Endothelial cell of umbilical vein (primary cell): Measurements from ENCODE around the gene PLEKHA6. TPM values are rescaled to one million over a fixed set of nuclear protein-coding genes. Genes with fewer than 3 reads are reported as not detected.

Experiments used
- BruUV-seq: library from RNA; stranded (reverse); fragments of 400-500 nt; replicated peaks from 2 replicates; lab custom pipeline; 2021; lab: Mats Ljungman, UMichigan
- CTCF ChIA-PET: fragments of 300-600, 350-600 bp; sonication (Branson Sonifier 250); formaldehyde crosslinking; loops from one replicate; lab custom pipeline; 2021; ENCODE audit warnings: antibody characterized with exemption, inconsistent platforms; lab: Charles Lee
- POLR2A ChIA-PET: fragments of 300-600, 350-600 bp; sonication (Branson Sonifier 250); formaldehyde crosslinking; loops from one replicate; lab custom pipeline; 2021; ENCODE audit warnings: antibody characterized with exemption, inconsistent platforms; lab: Charles Lee
- DNase-seq: peaks from one replicate; pipeline ENCODE4 v3.0.0-alpha.2; 2011; ENCODE audit warnings: low read depth, low spot score
- FAIRE-seq: peaks from 2 replicates; lab custom pipeline; 2011; peaks lifted over from hg19 to GRCh38; lab: Jason Lieb, UNC
- H2AFZ ChIP-seq: 2 replicates; pipeline ENCODE4 v1.6.0; 2012; ENCODE audit warnings: low read depth, low read length, control low read depth, inconsistent platforms
- H3K27ac ChIP-seq: 2 replicates; pipeline ENCODE4 v1.5.1; 2011; ENCODE audit warnings: low read depth, mild to moderate bottlenecking, control low read depth, low read length, moderate library complexity; ENCODE audit not compliant: insufficient read depth
- H3K27me3 ChIP-seq, 2 experiments: 2 replicates each; pipeline versions ENCODE4 v1.6.0 to v1.6.1; 2011; ENCODE audit warnings: low read length in 2 of 2, mixed read lengths in 1 of 2; ENCODE audit not compliant: control insufficient read depth in 2 of 2, insufficient read depth in 2 of 2
- H3K36me3 ChIP-seq, 2 experiments: 2 replicates in 1 of 2; 3 replicates in 1 of 2; pipeline ENCODE4 v1.5.1; 2011; ENCODE audit warnings: low read length in 2 of 2, mild to moderate bottlenecking in 1 of 2, moderate library complexity in 1 of 2; ENCODE audit not compliant: control insufficient read depth in 2 of 2, insufficient read depth in 2 of 2; ENCODE audit errors: extremely low read depth in 1 of 2
- H3K4me1 ChIP-seq: 3 replicates; pipeline ENCODE4 v1.5.1; 2011; ENCODE audit warnings: mild to moderate bottlenecking, low read length; ENCODE audit not compliant: control insufficient read depth, insufficient read depth; ENCODE audit errors: extremely low read depth
- H3K4me2 ChIP-seq: 2 replicates; pipeline ENCODE4 v1.6.1; 2011; ENCODE audit warnings: low read length, control low read depth, mixed read lengths; ENCODE audit not compliant: insufficient read depth
- H3K4me3 ChIP-seq, 3 experiments: fragments of 200-600 bp in 1 of 3; sonication (generic), shearing (Covaris generic) in 1 of 3; replicated peaks in 1 of 3; 2 replicates each; pipeline ENCODE4 v1.5.1; 2011 to 2016; ENCODE audit warnings: control low read depth in 3 of 3, low read length in 3 of 3, mild to moderate bottlenecking in 2 of 3, inconsistent platforms in 1 of 3, low read depth in 1 of 3, moderate library complexity in 1 of 3; ENCODE audit not compliant: insufficient read depth in 1 of 3
- H3K79me2 ChIP-seq: 2 replicates; pipeline ENCODE4 v1.6.0; 2012; ENCODE audit warnings: low read length, inconsistent platforms; ENCODE audit not compliant: control insufficient read depth, insufficient read depth
- H3K9ac ChIP-seq: replicated peaks from 2 replicates; pipeline ENCODE3; 2011; ENCODE audit warnings: low read length, control low read depth; ENCODE audit not compliant: insufficient read depth; ENCODE audit errors: extremely low read depth
- H3K9me1 ChIP-seq: replicated peaks from 3 replicates; pipeline ENCODE4 v1.6.0; 2011; ENCODE audit warnings: mild to moderate bottlenecking, low read length; ENCODE audit not compliant: control insufficient read depth, insufficient read depth; ENCODE audit errors: extremely low read depth
- H3K9me3 ChIP-seq: replicated peaks from 2 replicates; pipeline ENCODE4 v1.5.1; 2012; ENCODE audit warnings: low read length, inconsistent platforms; ENCODE audit not compliant: control insufficient read depth, insufficient read depth
- H4K20me1 ChIP-seq: replicated peaks from 2 replicates; pipeline ENCODE3; 2011; ENCODE audit warnings: mild to moderate bottlenecking, low read length; ENCODE audit not compliant: control insufficient read depth, insufficient read depth; ENCODE audit errors: extremely low read depth
- EZH2 ChIP-seq: IDR thresholded peaks from 2 replicates; pipeline ENCODE4 v1.6.1; 2012; ENCODE audit warnings: borderline replicate concordance, low read depth, mild to moderate bottlenecking, moderate library complexity, low read length, inconsistent platforms; ENCODE audit not compliant: severe bottlenecking
- FOS ChIP-seq: IDR thresholded peaks from 2 replicates; pipeline ENCODE4 v1.6.1; 2011; ENCODE audit warnings: mild to moderate bottlenecking, low read length, moderate library complexity, borderline replicate concordance; ENCODE audit not compliant: insufficient read depth
- GATA2 ChIP-seq: IDR thresholded peaks from 2 replicates; pipeline ENCODE4 v1.7.0; 2011; ENCODE audit warnings: low read depth, mild to moderate bottlenecking, moderate library complexity, mixed read lengths, low read length; ENCODE audit not compliant: insufficient read length, insufficient read depth
- JUN ChIP-seq: IDR thresholded peaks from 2 replicates; pipeline ENCODE4 v1.6.1; 2011; ENCODE audit warnings: borderline replicate concordance, low read depth; ENCODE audit not compliant: insufficient read length, insufficient read depth
- MYC ChIP-seq: IDR thresholded peaks from one replicate; pipeline ENCODE4 v1.6.1; 2011; ENCODE audit warnings: mild to moderate bottlenecking, low read depth, low read length
- POLR2A ChIP-seq: IDR thresholded peaks from 2 replicates; pipeline ENCODE4 v1.6.1; 2012; ENCODE audit warnings: low read depth, mild to moderate bottlenecking, control low read depth, low read length
- POLR2AphosphoS5 ChIP-seq: IDR thresholded peaks from 2 replicates; pipeline ENCODE4 v1.6.1; 2012; ENCODE audit warnings: low read depth, mild to moderate bottlenecking, control low read depth, low read length, moderate library complexity; ENCODE audit not compliant: insufficient read depth
- dilution Hi-C: fragments of 300-500 bp; cut with MboI; formaldehyde crosslinking; loops from one replicate; pipeline ENCODE4 v1.15.0; 2019; ENCODE audit warnings: low sequenced_read_pairs; ENCODE audit not compliant: extremely low pct_ligation_motif_present
- intact Hi-C: fragments of 100-400 bp; cut with micrococcal nuclease; formaldehyde crosslinking; loops from one replicate; pipeline ENCODE4 v1.10.0; 2022
- polyA plus RNA-seq, 4 experiments: library from polyadenylated mRNA; depleted of rRNA in 3 of 4; stranded (reverse) in 3 of 4; unstranded in 1 of 4; fragments of >200 nt; gene quantifications; 2 replicates each; pipeline versions ENCODE4 v1.2.1 to v1.2.3, GENCODE V29; 2011 to 2012; ENCODE audit warnings: missing spikeins in 1 of 4
- total RNA-seq: library from RNA; stranded (reverse); gene quantifications from 2 replicates; pipeline ENCODE4 v1.2.3, GENCODE V29; 2021
- TF ChIP-seq, protein P1 (sequence below): IDR thresholded peaks from 2 replicates; pipeline ENCODE4 v1.6.1; 2011; ENCODE audit not compliant: insufficient read depth, insufficient read length
- TF ChIP-seq, protein P2 (sequence below), 2 donors: IDR thresholded peaks; 1 replicate in 1 of 2; 2 replicates in 1 of 2; pipeline ENCODE4 v1.5.1; 2011; ENCODE audit warnings: low read length in 2 of 2, mild to moderate bottlenecking in 2 of 2, moderate library complexity in 2 of 2, control low read depth in 1 of 2, inconsistent platforms in 1 of 2, low read depth in 1 of 2; ENCODE audit not compliant: insufficient read depth in 1 of 2; ENCODE audit errors: extremely low read depth in 1 of 2

Gene PLEKHA6
- total and polyA plus RNA-seq, 2 donors (not counting 3 experiments of a cell fraction or from before 2014, with no cell fraction given): 2.1 to 15.0 TPM

DNA sequence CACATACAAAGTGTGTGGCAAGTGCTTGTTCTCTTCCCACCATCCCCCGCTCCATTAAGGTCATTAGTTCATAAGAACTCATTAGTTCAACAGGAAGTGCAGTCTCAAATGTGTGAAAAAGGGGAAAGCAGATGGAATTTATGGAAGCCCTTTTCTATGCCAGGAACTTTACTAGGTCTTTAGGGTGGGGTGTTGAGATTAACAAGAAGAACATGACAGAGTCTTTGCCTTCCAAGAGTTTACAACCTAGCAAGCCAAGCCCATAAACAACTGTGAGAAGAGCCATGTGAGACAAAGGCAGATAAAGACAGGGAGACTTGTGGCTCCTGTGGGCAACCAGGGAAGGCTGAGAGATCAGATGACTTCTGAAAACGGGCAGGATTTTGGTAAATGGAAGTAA is 21.4 kb downstream of the PLEKHA6 start:
- no peaks in the 10 kb centered on the region for H3K36me3 ChIP-seq
- H2AFZ ChIP-seq: no peak overlapping the region
- no peaks in the 10 kb centered on the region for H3K79me2 ChIP-seq
- H3K27ac ChIP-seq: no peak overlapping the region
- ChIA-PET POLR2A (no interaction called here), CTCF (no interaction called here)
- TF ChIP-seq POLR2AphosphoS5: no peak
- TF ChIP-seq, protein P1, sequence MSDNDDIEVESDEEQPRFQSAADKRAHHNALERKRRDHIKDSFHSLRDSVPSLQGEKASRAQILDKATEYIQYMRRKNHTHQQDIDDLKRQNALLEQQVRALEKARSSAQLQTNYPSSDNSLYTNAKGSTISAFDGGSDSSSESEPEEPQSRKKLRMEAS: no peak
- TF ChIP-seq EZH2: no peak
- no peak for TF ChIP-seq FOS
- no peak for TF ChIP-seq GATA2
- no peak for TF ChIP-seq POLR2A
- TF ChIP-seq JUN: no peak
- no peak for TF ChIP-seq MYC
- TF ChIP-seq, protein P2, sequence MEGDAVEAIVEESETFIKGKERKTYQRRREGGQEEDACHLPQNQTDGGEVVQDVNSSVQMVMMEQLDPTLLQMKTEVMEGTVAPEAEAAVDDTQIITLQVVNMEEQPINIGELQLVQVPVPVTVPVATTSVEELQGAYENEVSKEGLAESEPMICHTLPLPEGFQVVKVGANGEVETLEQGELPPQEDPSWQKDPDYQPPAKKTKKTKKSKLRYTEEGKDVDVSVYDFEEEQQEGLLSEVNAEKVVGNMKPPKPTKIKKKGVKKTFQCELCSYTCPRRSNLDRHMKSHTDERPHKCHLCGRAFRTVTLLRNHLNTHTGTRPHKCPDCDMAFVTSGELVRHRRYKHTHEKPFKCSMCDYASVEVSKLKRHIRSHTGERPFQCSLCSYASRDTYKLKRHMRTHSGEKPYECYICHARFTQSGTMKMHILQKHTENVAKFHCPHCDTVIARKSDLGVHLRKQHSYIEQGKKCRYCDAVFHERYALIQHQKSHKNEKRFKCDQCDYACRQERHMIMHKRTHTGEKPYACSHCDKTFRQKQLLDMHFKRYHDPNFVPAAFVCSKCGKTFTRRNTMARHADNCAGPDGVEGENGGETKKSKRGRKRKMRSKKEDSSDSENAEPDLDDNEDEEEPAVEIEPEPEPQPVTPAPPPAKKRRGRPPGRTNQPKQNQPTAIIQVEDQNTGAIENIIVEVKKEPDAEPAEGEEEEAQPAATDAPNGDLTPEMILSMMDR (IDR thresholded peaks at IDR 0.05; ENCODE audit: extremely low read depth in 1 of 2, insufficient read depth in 1 of 2, low read depth in 1 of 2, low read length in 2 of 2): no peak
- H4K20me1 ChIP-seq: no peaks in the 10 kb centered on the region
- no peak overlapping the region for H3K9ac ChIP-seq
- H3K9me3 ChIP-seq: no peaks in the 10 kb centered on the region
- peaks cover 20% of the 10 kb centered on the region for H3K4me1 ChIP-seq
- peak; percentile 41 for DNase-seq
- H3K4me3 ChIP-seq: no peak overlapping the region
- H3K4me2 ChIP-seq: no peak overlapping the region
- dilution Hi-C loops: loop anchor here (25.0 kb wide), 1 partner anchor 176 kb away; the partner anchor contains the start of genes ETNK2 and REN
- BruUV-seq: no TSS peak
- no peaks in the 10 kb centered on the region for H3K9me1 ChIP-seq
- FAIRE-seq: peak; percentile 38
- H3K27me3 ChIP-seq: no peaks in the 10 kb centered on the region
- intact Hi-C loops: loop anchor here (1.0 kb wide), 1 partner anchor 25 kb away; no protein-coding TSS in a partner anchor
